Aorta (tissue), 5 donors: Measurements from ENCODE around the gene JADE1. TPM values are rescaled to one million over a fixed set of nuclear protein-coding genes. Genes with fewer than 3 reads are reported as not detected.

Experiments
- ATAC-seq: fragments of 200-7000 bp; cut with Tn5 transposase; one replicate; pipeline ENCODE4 v1.9.1; 2022; ENCODE audit warnings: moderate library complexity; ENCODE audit not compliant: low FRiP score
- DNase-seq, 2 donors: peaks; one replicate each; pipeline ENCODE4 v3.0.0-alpha.2; 2020
- H3K27ac ChIP-seq, 2 donors: one replicate each; pipeline ENCODE4 v1.5.1; 2013; ENCODE audit warnings: low read length in 2 of 2, mild to moderate bottlenecking in 2 of 2, moderate library complexity in 2 of 2, control low read depth in 1 of 2, inconsistent platforms in 1 of 2, low read depth in 1 of 2
- H3K27me3 ChIP-seq, 2 donors: one replicate each; pipeline ENCODE4 v1.6.1; 2013; ENCODE audit warnings: control low read depth in 1 of 2, low read length in 1 of 2, mild to moderate bottlenecking in 1 of 2, moderate library complexity in 1 of 2; ENCODE audit not compliant: insufficient read depth in 2 of 2, control insufficient read depth in 1 of 2
- H3K36me3 ChIP-seq, 2 donors: one replicate each; pipeline ENCODE4 v1.6.1; 2013; ENCODE audit warnings: control low read depth in 1 of 2, low read length in 1 of 2, mild to moderate bottlenecking in 1 of 2; ENCODE audit not compliant: insufficient read depth in 2 of 2, control insufficient read depth in 1 of 2
- H3K4me1 ChIP-seq, 2 donors: one replicate each; pipeline ENCODE4 v1.6.1; 2013; ENCODE audit warnings: low read length in 2 of 2, control low read depth in 1 of 2, mild to moderate bottlenecking in 1 of 2, moderate library complexity in 1 of 2; ENCODE audit not compliant: insufficient read depth in 2 of 2, control insufficient read depth in 1 of 2
- H3K4me3 ChIP-seq, 2 donors: one replicate each; pipeline ENCODE4 v1.5.1; 2013; ENCODE audit warnings: low read length in 2 of 2, control low read depth in 1 of 2, mild to moderate bottlenecking in 1 of 2
- H3K9me3 ChIP-seq: one replicate; pipeline ENCODE4 v1.6.1; 2013; ENCODE audit warnings: mild to moderate bottlenecking, low read length; ENCODE audit not compliant: control insufficient read depth
- WGBS, 2 donors: extraction: QIAGEN DNeasy Blood & Tissue Kit; methylation state at CpG; one replicate each; pipeline ENCODE4 v1.1.7; 2013; 5-methylcytosine and 5-hydroxymethylcytosine counted together
- intact Hi-C, 2 donors: fragments of 100-400 bp; cut with DNase I; formaldehyde crosslinking; loops; one replicate each; pipeline versions ENCODE4 v1.14.2 to v1.15.0; 2022
- polyA plus RNA-seq, 2 donors: library from polyadenylated mRNA; stranded (reverse); fragments of 200-250 nt; gene quantifications; one replicate each; pipeline ENCODE4 v1.2.3, GENCODE V29; 2013
- total RNA-seq, 2 donors: library from RNA; stranded (reverse); fragmentation: NEBNext Ultra II Directional; extraction: Animal tissue kit (Norgen Biotek cat#: 25700); gene quantifications; one replicate each; pipeline ENCODE4 v1.2.1, GENCODE V29; 2021
- donor health status: healthy with polysubstance abuse.
- donor health status: Bipolar disorder and iron deficiency.
- donor health status: DM: no; HTN: no; CAD: no.
- donor health status: DM: no; HTN: no; CAD: no.
- donor health status: DM: yes; HTN: yes; CAD: no.

Gene JADE1
- total and polyA plus RNA-seq, 4 donors, result 10.6 to 32.8 (median 29.6) TPM

- no peaks in the 10 kb centered on the region for H3K9me3 ChIP-seq
- peaks cover 2 to 15% of the 10 kb centered on the region in 2 donors for H3K4me1 ChIP-seq
- no peak overlapping the region for H3K4me3 ChIP-seq
- DNase-seq, result no peak
- WGBS, 2 donors, result 36 to 39% methylated on average over 8 of the region's 8 CpGs
- no peaks in the 10 kb centered on the region for H3K27me3 ChIP-seq
- peaks cover 0 to 3% of the 10 kb centered on the region in 2 donors for H3K36me3 ChIP-seq
- ATAC-seq, result no peak
- intact Hi-C loops, result no loop called here
- peak overlapping the region in 1 of 2 donors; percentile 2 for H3K27ac ChIP-seq
These were observed 22.2 kb downstream of the JADE1 start for GRCh38 chr4:128831531-128832242.

- H3K27ac ChIP-seq, result no peak overlapping the region
- DNase-seq (no peak), ATAC-seq (no peak)
- peaks cover 0 to 3% of the 10 kb centered on the region in 2 donors for H3K36me3 ChIP-seq
- H3K4me3 ChIP-seq, result no peak overlapping the region
- intact Hi-C loops, result no loop called here
- peaks cover 2 to 11% of the 10 kb centered on the region in 2 donors for H3K4me1 ChIP-seq
- no peaks in the 10 kb centered on the region for H3K27me3 ChIP-seq
- 73% methylated on average over 2 of the region's 2 CpGs for WGBS, 2 donors
- no peaks in the 10 kb centered on the region for H3K9me3 ChIP-seq
These were observed 22.7 kb downstream of the JADE1 start for GRCh38 chr4:128832243-128832625.

DNA sequence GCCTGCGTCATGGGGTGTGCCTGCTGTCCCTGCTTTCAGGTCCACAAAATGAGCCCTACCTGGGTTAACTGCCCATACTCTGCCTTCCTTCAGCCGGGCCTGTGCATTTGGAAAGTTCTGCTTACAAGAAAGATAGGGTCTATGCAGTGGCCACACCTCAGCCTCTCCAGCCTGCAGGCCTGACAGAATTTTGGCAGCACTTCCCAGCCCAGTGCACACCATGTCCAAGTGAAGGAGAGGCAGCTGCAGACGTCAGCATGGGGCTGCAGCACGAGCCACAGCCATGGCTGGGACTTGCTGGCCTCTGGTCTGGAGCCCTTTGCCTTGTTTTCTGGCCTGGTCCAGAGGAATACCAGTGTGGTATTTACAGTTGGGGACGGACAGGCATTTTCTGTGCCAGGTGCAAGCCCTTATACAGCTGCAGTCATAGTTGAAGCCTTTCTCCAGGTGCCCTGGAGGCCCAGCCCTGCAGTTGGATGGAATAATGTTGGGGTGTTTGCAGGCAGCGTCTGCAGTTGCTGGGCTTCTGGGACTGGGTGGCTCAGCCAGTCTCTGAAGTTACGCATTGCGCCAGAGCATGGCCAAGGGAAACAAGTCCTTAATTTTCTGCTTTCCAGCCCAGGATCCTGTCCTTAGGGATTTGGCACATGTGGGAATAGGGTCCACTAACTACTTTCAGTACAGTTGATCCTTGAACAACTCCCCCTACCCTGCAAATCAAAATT, 26.2 kb downstream of the JADE1 start:
- peak; percentile 89 for ATAC-seq
- Histone ChIP-seq H3K4me3 (no peak overlapping the region), H3K9me3 (no peaks in the 10 kb centered on the region), H3K36me3 (peaks cover 0 to 3% of the 10 kb centered on the region in 2 donors), H3K27ac (peak overlapping the region in 1 of 2 donors; percentile 71), H3K27me3 (no peaks in the 10 kb centered on the region), H3K4me1 (peaks cover 2 to 7% of the 10 kb centered on the region in 2 donors)
- intact Hi-C loops, result no loop called here
- 10 to 12% methylated on average over 8 of the region's 8 CpGs for WGBS, 2 donors
- peak in 1 of 2 donors; percentile 76 for DNase-seq

- H3K36me3 ChIP-seq, result peaks cover 0 to 3% of the 10 kb centered on the region in 2 donors
- H3K4me3 ChIP-seq, result no peak overlapping the region
- no peak overlapping the region for H3K27ac ChIP-seq
- 98% methylated on average over 2 of the region's 2 CpGs for WGBS, 2 donors
- intact Hi-C loops, result no loop called here
- H3K9me3 ChIP-seq, result no peaks in the 10 kb centered on the region
- H3K27me3 ChIP-seq, result no peaks in the 10 kb centered on the region
- no peak for DNase-seq
- ATAC-seq, result no peak
- H3K4me1 ChIP-seq, result peaks cover 0 to 2% of the 10 kb centered on the region in 2 donors
These were observed 27.7 kb downstream of the JADE1 start for GRCh38 chr4:128837198-128837597.

GRCh38 chr4:128837679-128838078, 28.2 kb downstream of the JADE1 start:
- Histone ChIP-seq H3K9me3 (no peaks in the 10 kb centered on the region), H3K27me3 (no peaks in the 10 kb centered on the region), H3K27ac (no peak overlapping the region), H3K4me1 (peaks cover 0 to 2% of the 10 kb centered on the region in 2 donors), H3K4me3 (no peak overlapping the region), H3K36me3 (peaks cover 0 to 2% of the 10 kb centered on the region in 2 donors)
- WGBS, 2 donors, result 96 to 97% methylated on average over 3 of the region's 3 CpGs
- DNase-seq (no peak), ATAC-seq (no peak)
- intact Hi-C loops, result no loop called here

GRCh38 chr4:128840711-128841318, 31.3 kb downstream of the JADE1 start:
- H3K4me3 ChIP-seq, result no peak overlapping the region
- no peaks in the 10 kb centered on the region for H3K27me3 ChIP-seq
- ATAC-seq (no peak), DNase-seq (no peak)
- intact Hi-C loops, result no loop called here
- no peaks in the 10 kb centered on the region for H3K9me3 ChIP-seq
- no peaks in the 10 kb centered on the region for H3K36me3 ChIP-seq
- H3K27ac ChIP-seq, result no peak overlapping the region
- H3K4me1 ChIP-seq, result no peaks in the 10 kb centered on the region
- 66 to 83% methylated on average over 2 of the region's 2 CpGs for WGBS, 2 donors

DNA sequence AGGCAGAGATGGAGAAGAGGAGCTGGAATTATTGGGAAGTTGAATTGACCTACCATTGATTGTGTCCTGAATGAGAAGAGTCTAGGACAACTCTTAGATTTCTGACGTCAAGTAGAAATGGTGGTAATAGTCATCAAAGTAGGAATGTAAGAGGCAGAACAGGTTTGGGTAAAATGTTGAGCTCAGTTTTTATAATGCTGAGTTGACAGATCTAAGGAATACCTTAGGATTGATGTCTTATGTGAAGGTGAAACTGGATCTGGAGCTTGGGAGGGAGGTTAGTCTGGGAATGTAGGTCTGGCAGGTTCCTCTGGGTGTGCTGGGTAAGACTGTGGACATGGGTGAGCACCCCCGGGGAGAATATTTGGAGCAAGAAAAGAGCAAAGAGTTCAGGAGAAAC, 31.9 kb downstream of the JADE1 start:
- Histone ChIP-seq H3K36me3 (no peaks in the 10 kb centered on the region), H3K4me1 (no peaks in the 10 kb centered on the region), H3K9me3 (no peaks in the 10 kb centered on the region), H3K4me3 (no peak overlapping the region), H3K27ac (no peak overlapping the region), H3K27me3 (no peaks in the 10 kb centered on the region)
- ATAC-seq, result no peak
- no peak for DNase-seq
- WGBS, 2 donors, result 93 to 98% methylated on average over 2 of the region's 2 CpGs
- intact Hi-C loops, result no loop called here

GRCh38 chr4:128844931-128845330, 35.4 kb downstream of the JADE1 start:
- DNase-seq, result no peak
- intact Hi-C loops, result no loop called here
- no peak overlapping the region for H3K27ac ChIP-seq

More at GRCh38 chr4:128844931-128845330, 35.4 kb downstream of the JADE1 start:
- peaks cover 3 to 4% of the 10 kb centered on the region in 2 donors for H3K36me3 ChIP-seq
- WGBS, 2 donors, result 32 to 34% methylated on average over 4 of the region's 4 CpGs
- no peak overlapping the region for H3K4me3 ChIP-seq
- H3K4me1 ChIP-seq, result no peaks in the 10 kb centered on the region
- H3K9me3 ChIP-seq, result no peaks in the 10 kb centered on the region
- ATAC-seq, result peak; percentile 65
- H3K27me3 ChIP-seq, result no peaks in the 10 kb centered on the region
